Choroid plexus epithelial cell (primary cell): ENCODE measurements around the gene DNASE1.

Source experiments
- DNase-seq: peaks from one replicate; pipeline ENCODE4 v3.0.0-alpha.2; 2010; ENCODE audit warnings: low read depth
- H3K4me3 ChIP-seq: 2 replicates; pipeline ENCODE4 v1.5.1; 2011; ENCODE audit warnings: low read depth, mild to moderate bottlenecking, control low read depth, low read length, moderate library complexity
- CTCF ChIP-seq: conservative IDR thresholded peaks from 2 replicates; pipeline ENCODE4 v1.5.1; 2011; ENCODE audit warnings: low read depth, mild to moderate bottlenecking, control low read depth, inconsistent platforms, low read length, moderate library complexity

The DNASE1 gene

GRCh38 chr16:3690470-3690928, 36.0 kb downstream of the DNASE1 start:
- peak; percentile 96 for TF ChIP-seq CTCF
- H3K4me3 ChIP-seq: peak overlapping the region; percentile 58
- peak; percentile 96 for DNase-seq

- no peak for TF ChIP-seq CTCF
- peak; percentile 17 for DNase-seq
- H3K4me3 ChIP-seq: peak overlapping the region; percentile 58
These were observed 36.7 kb downstream of the DNASE1 start for GRCh38 chr16:3690980-3691720.

- no peak overlapping the region for H3K4me3 ChIP-seq
- no peak for DNase-seq
- TF ChIP-seq CTCF: no peak
These were observed 37.3 kb downstream of the DNASE1 start for GRCh38 chr16:3691761-3692160.

- no peak overlapping the region for H3K4me3 ChIP-seq
- no peak for DNase-seq
- no peak for TF ChIP-seq CTCF
These were observed 39.6 kb downstream of the DNASE1 start for GRCh38 chr16:3694051-3694450.

- no peak overlapping the region for H3K4me3 ChIP-seq
- DNase-seq: no peak
- no peak for TF ChIP-seq CTCF
These were observed 41.3 kb downstream of the DNASE1 start for GRCh38 chr16:3695610-3696369.

GRCh38 chr16:3696425-3697218, 42.1 kb downstream of the DNASE1 start:
- no peak overlapping the region for H3K4me3 ChIP-seq
- DNase-seq: peak; percentile 96
- TF ChIP-seq CTCF: no peak
